NCI-H524 (cell line): Measurements from ENCODE around the gene RNF5.
"Not testable (repeated sequence)": the region's sequence is repeated elsewhere in the genome, so short reads cannot be mapped to it uniquely, and the experiment has no call there.

ENCODE experiments used
- DNase-seq, 2 experiments: peaks; one replicate each; lab custom pipeline; 2025; lab: John Stamatoyannopoulos, UW

RNF5 gene

GRCh38 chr6:32177788-32178546 is at the start of gene RNF5:
Gene RNF5, plus strand, starts transcription at chr6:32178405. Its CDS starts 107 bp downstream, at chr6:32178512.
- peak; percentile 100 for DNase-seq

GRCh38 chr6:32128751-32129296 is 49.4 kb upstream of the RNF5 start:
- no peak for DNase-seq

- DNase-seq = no peak
Observed at GRCh38 chr6:32129297-32130088, 48.7 kb upstream of the RNF5 start.

GRCh38 chr6:32131439-32131948 is 46.7 kb upstream of the RNF5 start:
- DNase-seq = no peak

- DNase-seq = no peak
Observed at GRCh38 chr6:32132110-32132509, 46.1 kb upstream of the RNF5 start.

- DNase-seq = no peak
Observed at GRCh38 chr6:32133786-32134185, 44.4 kb upstream of the RNF5 start.

GRCh38 chr6:32137454-32137853 is 40.8 kb upstream of the RNF5 start:
- no peak for DNase-seq

- DNase-seq = no peak
Observed at GRCh38 chr6:32139590-32139989, 38.6 kb upstream of the RNF5 start.

- no peak for DNase-seq
Observed at GRCh38 chr6:32140420-32141046, 37.7 kb upstream of the RNF5 start.

- DNase-seq = not testable (repeated sequence)
Observed at GRCh38 chr6:32144238-32144637, 34.0 kb upstream of the RNF5 start.

GRCh38 chr6:32146287-32146686 is 31.9 kb upstream of the RNF5 start:
- no peak for DNase-seq

GRCh38 chr6:32146687-32147086 is 31.5 kb upstream of the RNF5 start:
- DNase-seq = no peak

GRCh38 chr6:32147401-32148132 is 30.6 kb upstream of the RNF5 start:
- DNase-seq = no peak

- DNase-seq = no peak
Observed at GRCh38 chr6:32148289-32149091, 29.7 kb upstream of the RNF5 start.

- DNase-seq = no peak
Observed at GRCh38 chr6:32149092-32149755, 29.0 kb upstream of the RNF5 start.

- DNase-seq = no peak
Observed at GRCh38 chr6:32149932-32150870, 28.0 kb upstream of the RNF5 start.

GRCh38 chr6:32151181-32151862 is 26.9 kb upstream of the RNF5 start:
- peak; percentile 97 to 99 for DNase-seq
